RWPE2 (cell line): ENCODE data around the gene CHST9.

ENCODE experiments used
- ATAC-seq: fragments of 200-7000 bp; cut with Tn5 transposase; 3 replicates; pipeline ENCODE4 v1.9.1; 2021; ENCODE audit warnings: low read depth
- DNase-seq: peaks from one replicate; pipeline ENCODE4 v3.0.0-alpha.2; 2020; ENCODE audit warnings: low spot score
- H3K27ac ChIP-seq: fragments of 450-650 bp; 2 replicates; pipeline ENCODE4 v1.5.1; 2017; ENCODE audit warnings: mild to moderate bottlenecking; ENCODE audit not compliant: poor library complexity, severe bottlenecking
- H3K27me3 ChIP-seq: fragments of 250-450 bp; sonication (Bioruptor Pico); 2 replicates; pipeline ENCODE4 v1.5.1; 2021; ENCODE audit warnings: mild to moderate bottlenecking, moderate library complexity; ENCODE audit not compliant: insufficient read depth, poor library complexity, severe bottlenecking
- H3K36me3 ChIP-seq: fragments of 250-450 bp; sonication (Bioruptor Pico); 2 replicates; pipeline ENCODE4 v1.5.1; 2020; ENCODE audit warnings: low read depth, mild to moderate bottlenecking, moderate library complexity
- H3K4me1 ChIP-seq: fragments of 250-450 bp; sonication (Bioruptor Pico); 2 replicates; pipeline ENCODE4 v1.5.1; 2021; ENCODE audit warnings: mild to moderate bottlenecking, moderate library complexity; ENCODE audit not compliant: insufficient read depth, poor library complexity, severe bottlenecking
- H3K4me3 ChIP-seq: fragments of 250-450 bp; sonication (Bioruptor Pico); 2 replicates; pipeline ENCODE4 v1.5.1; 2021; ENCODE audit warnings: mild to moderate bottlenecking, moderate library complexity; ENCODE audit not compliant: severe bottlenecking
- H3K9me3 ChIP-seq: fragments of 250-450 bp; sonication (Bioruptor Pico); 2 replicates; pipeline ENCODE4 v1.5.1; 2021; ENCODE audit warnings: mild to moderate bottlenecking, moderate library complexity; ENCODE audit not compliant: severe bottlenecking
- CTCF ChIP-seq: fragments of 450-650 bp; IDR thresholded peaks from one replicate; pipeline ENCODE4 v1.5.1; 2017; ENCODE audit warnings: mild to moderate bottlenecking, moderate library complexity; ENCODE audit not compliant: poor library complexity, severe bottlenecking

Gene CHST9

DNA sequence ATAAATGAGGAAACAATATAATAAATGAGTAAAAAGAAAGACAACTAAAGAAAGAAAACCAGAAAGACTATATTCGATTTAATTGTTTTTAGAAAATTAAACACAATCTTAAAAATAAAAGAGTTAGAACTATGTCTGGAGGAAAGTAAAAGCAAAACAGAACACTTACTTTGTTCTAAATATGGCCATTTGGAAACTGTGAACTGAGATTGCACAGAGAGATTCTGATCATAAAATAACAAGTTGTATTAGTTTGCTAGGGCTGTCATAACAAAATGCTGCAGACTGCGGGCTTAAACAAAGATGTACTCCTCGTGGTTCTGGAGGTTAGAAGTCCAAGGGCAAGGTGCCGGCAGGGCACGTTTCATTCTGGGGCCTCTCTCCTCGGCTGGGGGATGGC lies 191.5 kb downstream of the CHST9 start:
- no peak for TF ChIP-seq CTCF
- Histone ChIP-seq H3K4me1 (no peaks in the 10 kb centered on the region), H3K27me3 (no peaks in the 10 kb centered on the region), H3K4me3 (no peak overlapping the region), H3K27ac (no peak overlapping the region), H3K9me3 (no peaks in the 10 kb centered on the region), H3K36me3 (no peaks in the 10 kb centered on the region)
- DNase-seq, result no peak
- ATAC-seq, result no peak

- Histone ChIP-seq H3K36me3 (no peaks in the 10 kb centered on the region), H3K27ac (no peak overlapping the region), H3K27me3 (no peaks in the 10 kb centered on the region), H3K4me3 (no peak overlapping the region), H3K9me3 (no peaks in the 10 kb centered on the region), H3K4me1 (no peaks in the 10 kb centered on the region)
- DNase-seq (no peak), ATAC-seq (no peak)
- no peak for TF ChIP-seq CTCF
Observed at GRCh38 chr18:26992926-26993325, 192.2 kb downstream of the CHST9 start.

GRCh38 chr18:26989842-26990241 lies 195.3 kb downstream of the CHST9 start:
- Histone ChIP-seq H3K36me3 (no peaks in the 10 kb centered on the region), H3K4me3 (no peak overlapping the region), H3K9me3 (no peaks in the 10 kb centered on the region), H3K27me3 (no peaks in the 10 kb centered on the region), H3K4me1 (no peaks in the 10 kb centered on the region), H3K27ac (no peak overlapping the region)
- TF ChIP-seq CTCF, result no peak
- ATAC-seq (no peak), DNase-seq (no peak)

DNA sequence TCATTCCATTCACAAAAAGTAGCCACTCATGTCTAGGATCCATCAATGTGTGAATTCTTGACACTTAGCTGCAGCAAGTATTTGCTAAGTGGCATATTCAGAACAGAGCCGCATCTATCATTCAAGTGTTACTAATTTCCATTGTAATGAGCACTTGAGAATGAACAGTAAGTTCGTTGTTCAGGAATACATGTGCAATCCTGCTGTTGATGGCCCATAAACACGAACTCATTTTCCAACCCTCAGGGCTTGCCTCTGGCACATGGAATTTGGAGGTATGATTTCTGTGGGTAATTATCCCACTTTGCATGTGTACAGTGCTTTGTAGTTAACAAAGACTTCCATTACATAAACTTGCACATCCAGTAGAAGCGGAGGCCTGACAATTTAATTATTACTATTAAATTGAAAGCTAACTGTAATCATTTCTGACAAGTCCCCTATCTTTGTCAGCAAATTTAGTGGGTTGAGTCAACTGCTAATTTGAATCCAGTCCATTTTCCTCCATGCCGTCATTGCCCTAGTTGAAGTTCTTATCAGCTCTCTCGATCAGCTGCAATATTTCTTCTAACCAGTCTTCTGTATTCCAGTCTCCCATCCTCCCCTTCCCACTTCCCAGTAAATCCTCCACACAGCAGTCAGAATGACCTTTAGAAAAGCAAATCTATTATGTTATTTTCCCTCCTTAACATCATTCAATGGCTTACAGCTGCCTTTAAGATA lies 203.6 kb downstream of the CHST9 start:
- Histone ChIP-seq H3K27me3 (peaks cover 3% of the 10 kb centered on the region), H3K27ac (no peak overlapping the region), H3K36me3 (no peaks in the 10 kb centered on the region), H3K4me3 (no peak overlapping the region), H3K9me3 (no peaks in the 10 kb centered on the region), H3K4me1 (no peaks in the 10 kb centered on the region)
- ATAC-seq, result no peak
- TF ChIP-seq CTCF, result no peak
- DNase-seq, result no peak

DNA sequence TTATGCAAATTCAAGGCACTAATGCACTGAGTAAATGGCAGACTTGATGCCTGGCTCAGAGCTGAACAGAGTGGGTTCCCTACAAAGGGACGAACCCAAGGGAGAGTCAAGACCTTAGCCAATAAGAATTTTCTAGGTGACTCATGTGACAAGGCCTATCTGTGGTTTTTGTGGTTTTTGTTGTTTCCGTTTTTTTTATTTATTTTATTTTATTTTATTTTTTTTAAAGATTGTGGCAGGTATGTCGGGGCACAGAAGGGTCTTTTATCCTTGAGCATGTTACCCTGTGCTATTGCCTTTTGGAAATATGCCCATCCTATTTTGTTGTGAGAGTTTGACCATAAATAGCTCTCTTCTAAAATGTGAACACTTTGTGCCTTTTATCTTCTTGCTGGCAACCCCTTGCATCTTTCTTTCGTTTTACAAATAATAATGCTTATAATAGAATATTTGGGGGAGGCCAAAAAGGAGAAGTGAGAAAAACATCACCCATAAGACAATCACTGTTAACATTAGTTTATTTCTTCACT lies 206.2 kb downstream of the CHST9 start:
- H3K9me3 ChIP-seq, result no peaks in the 10 kb centered on the region
- H3K4me3 ChIP-seq, result no peak overlapping the region
- ATAC-seq (no peak), DNase-seq (no peak)
- TF ChIP-seq CTCF, result no peak
- no peak overlapping the region for H3K27ac ChIP-seq
- no peaks in the 10 kb centered on the region for H3K4me1 ChIP-seq
- H3K36me3 ChIP-seq, result no peaks in the 10 kb centered on the region
- H3K27me3 ChIP-seq, result no peaks in the 10 kb centered on the region
